Measurements from ENCODE around the gene IL7R.
A peak's percentile ranks its signal among the peaks of the same experiment; 100 is the strongest.

IL7R gene
- long read RNA-seq = 0 reads

- Histone ChIP-seq H3K27ac (replicated peaks) (peak within 1 kb of the TSS; percentile 44), H3K4me3 (replicated peaks; ENCODE audit: insufficient read depth, low read length) (no peak within 1 kb of the TSS), H3K27me3 (ENCODE audit: insufficient read depth, poor library complexity, severe bottlenecking) (no peaks in the 10 kb centered on the region)
- TF ChIP-seq SPI1 (IDR thresholded peaks at IDR 0.05; ENCODE audit: borderline replicate concordance, low read depth) = peak; percentile 95
- TF ChIP-seq CTCF (IDR thresholded peaks at IDR 0.05; ENCODE audit: insufficient read depth, low read length) = no peak
- DNase-seq (ENCODE audit: low read depth in 1 of 2, low spot score in 1 of 2) = peak; percentile 57 to 60
Measured at GRCh38 chr5:35856765-35857351, at the start of gene IL7R. TSS of gene IL7R (plus strand) at chr5:35856891. CDS start at chr5:35856978, 87 bp downstream.

- Histone ChIP-seq H3K27ac (replicated peaks) (no peak overlapping the region), H3K4me3 (replicated peaks; ENCODE audit: insufficient read depth, low read length) (no peak overlapping the region), H3K27me3 (ENCODE audit: insufficient read depth, poor library complexity, severe bottlenecking) (no peaks in the 10 kb centered on the region)
- TF ChIP-seq POLR2AphosphoS5 (IDR thresholded peaks at IDR 0.05; ENCODE audit: low read depth) (no peak), GABPA (IDR thresholded peaks at IDR 0.05; ENCODE audit: low read depth) (no peak), SPI1 (IDR thresholded peaks at IDR 0.05; ENCODE audit: borderline replicate concordance, low read depth) (no peak), REST (IDR thresholded peaks at IDR 0.05; ENCODE audit: insufficient replicate concordance, low read depth) (no peak), CTCF (IDR thresholded peaks at IDR 0.05; ENCODE audit: insufficient read depth, low read length) (no peak)
- no peak for DNase-seq (ENCODE audit: low read depth in 1 of 2, low spot score in 1 of 2)
Measured at GRCh38 chr5:35810601-35811000, 46.1 kb upstream of the IL7R start.

- no peak overlapping the region for H3K27ac ChIP-seq (replicated peaks)
- no peak overlapping the region for H3K4me3 ChIP-seq (replicated peaks; ENCODE audit: insufficient read depth, low read length)
- TF ChIP-seq REST (IDR thresholded peaks at IDR 0.05; ENCODE audit: insufficient replicate concordance, low read depth) = no peak
- TF ChIP-seq SPI1 (IDR thresholded peaks at IDR 0.05; ENCODE audit: borderline replicate concordance, low read depth) = no peak
- TF ChIP-seq CTCF (IDR thresholded peaks at IDR 0.05; ENCODE audit: insufficient read depth, low read length) = no peak
- no peak for TF ChIP-seq GABPA (IDR thresholded peaks at IDR 0.05; ENCODE audit: low read depth)
- TF ChIP-seq POLR2AphosphoS5 (IDR thresholded peaks at IDR 0.05; ENCODE audit: low read depth) = no peak
- DNase-seq (ENCODE audit: low read depth in 1 of 2, low spot score in 1 of 2) = no peak
- H3K27me3 ChIP-seq (ENCODE audit: insufficient read depth, poor library complexity, severe bottlenecking) = no peaks in the 10 kb centered on the region
Measured at GRCh38 chr5:35811108-35811741, 45.5 kb upstream of the IL7R start.

All from HL-60 (cell line).